Measurements from ENCODE around the gene NR1D2. TPM values are rescaled to one million over a fixed set of nuclear protein-coding genes. Genes with fewer than 3 reads are reported as not detected.

NR1D2 gene
- polyA plus RNA-seq, 3 donors, result 4.1 to 5.4 (median 5.3) TPM

DNA sequence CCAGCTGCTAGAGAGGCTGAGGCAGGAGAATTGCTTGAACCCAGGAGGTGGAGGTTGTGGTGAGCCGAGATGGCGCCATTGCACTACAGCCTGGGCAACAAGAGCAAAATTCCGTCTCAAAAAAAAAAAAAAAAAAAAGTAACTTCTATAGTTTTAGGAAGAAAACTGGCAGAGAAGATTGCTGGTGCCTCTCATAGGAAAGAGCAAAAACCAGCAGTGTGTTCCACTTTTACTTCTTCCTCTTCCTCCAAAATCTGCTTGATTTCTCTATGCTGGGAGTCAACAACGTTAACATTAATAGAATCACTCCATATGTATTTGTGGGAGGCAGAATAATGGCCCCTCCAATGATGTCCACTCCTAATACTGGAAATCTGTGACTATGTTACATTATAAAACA, 12.5 kb upstream of the NR1D2 start:
- H2AFZ ChIP-seq (ENCODE audit: insufficient read depth, low read depth, low read length, poor library complexity, severe bottlenecking), result no peak overlapping the region
- H3K27ac ChIP-seq (ENCODE audit: low read depth in 1 of 2, low read length in 2 of 2), result no peak overlapping the region
- DNase-seq, result no peak
- no peak overlapping the region for H3K4me3 ChIP-seq (replicated peaks in 1 of 3; ENCODE audit: low read depth in 2 of 3, low read length in 3 of 3)
- Mint-ChIP-seq H3K9me3 (no peaks in the 10 kb centered on the region), H3K36me3 (no peaks in the 10 kb centered on the region), H3K27me3 (ENCODE audit: low read depth in 3 of 3) (no peaks in the 10 kb centered on the region), H3K4me1 (peaks cover 31% of the 10 kb centered on the region), H3K4me3 (no peak overlapping the region), H3K27ac (peak overlapping the region in 4 of 7 donors; percentile 16 to 65 (median 33))
- H3K4me1 ChIP-seq (ENCODE audit: control insufficient read depth in 1 of 2, insufficient read depth in 2 of 2, low read length in 2 of 2), result no peaks in the 10 kb centered on the region
- H3K79me2 ChIP-seq (ENCODE audit: insufficient read depth, low read length), result no peaks in the 10 kb centered on the region
- H3K36me3 ChIP-seq (replicated peaks in 1 of 2; ENCODE audit: control insufficient read depth in 1 of 2, insufficient read depth in 2 of 2, low read length in 2 of 2), result no peaks in the 10 kb centered on the region
- intact Hi-C loops (cut with micrococcal nuclease), result no loop called here
- H3K9me3 ChIP-seq (replicated peaks in 1 of 2; ENCODE audit: control insufficient read depth in 1 of 2, insufficient read depth in 1 of 2, low read length in 2 of 2), result no peaks in the 10 kb centered on the region
- no peaks in the 10 kb centered on the region for H4K20me1 ChIP-seq (ENCODE audit: insufficient read depth, low read length)
- H3K4me2 ChIP-seq (replicated peaks; ENCODE audit: extremely low read depth, low read length, poor library complexity, severe bottlenecking), result no peak overlapping the region
- TF ChIP-seq, protein P1, sequence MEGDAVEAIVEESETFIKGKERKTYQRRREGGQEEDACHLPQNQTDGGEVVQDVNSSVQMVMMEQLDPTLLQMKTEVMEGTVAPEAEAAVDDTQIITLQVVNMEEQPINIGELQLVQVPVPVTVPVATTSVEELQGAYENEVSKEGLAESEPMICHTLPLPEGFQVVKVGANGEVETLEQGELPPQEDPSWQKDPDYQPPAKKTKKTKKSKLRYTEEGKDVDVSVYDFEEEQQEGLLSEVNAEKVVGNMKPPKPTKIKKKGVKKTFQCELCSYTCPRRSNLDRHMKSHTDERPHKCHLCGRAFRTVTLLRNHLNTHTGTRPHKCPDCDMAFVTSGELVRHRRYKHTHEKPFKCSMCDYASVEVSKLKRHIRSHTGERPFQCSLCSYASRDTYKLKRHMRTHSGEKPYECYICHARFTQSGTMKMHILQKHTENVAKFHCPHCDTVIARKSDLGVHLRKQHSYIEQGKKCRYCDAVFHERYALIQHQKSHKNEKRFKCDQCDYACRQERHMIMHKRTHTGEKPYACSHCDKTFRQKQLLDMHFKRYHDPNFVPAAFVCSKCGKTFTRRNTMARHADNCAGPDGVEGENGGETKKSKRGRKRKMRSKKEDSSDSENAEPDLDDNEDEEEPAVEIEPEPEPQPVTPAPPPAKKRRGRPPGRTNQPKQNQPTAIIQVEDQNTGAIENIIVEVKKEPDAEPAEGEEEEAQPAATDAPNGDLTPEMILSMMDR (IDR thresholded peaks at IDR 0.05), result no peak
- no CpG with 5 or more reads among the region's 4 CpGs for WGBS (ENCODE audit: insufficient coverage)
- H3K27me3 ChIP-seq (ENCODE audit: control insufficient read depth in 2 of 2, insufficient read depth in 2 of 2, low read length in 2 of 2), result no peaks in the 10 kb centered on the region
- H3K9ac ChIP-seq (ENCODE audit: insufficient read depth, low read length, poor library complexity, severe bottlenecking), result no peak overlapping the region

DNA sequence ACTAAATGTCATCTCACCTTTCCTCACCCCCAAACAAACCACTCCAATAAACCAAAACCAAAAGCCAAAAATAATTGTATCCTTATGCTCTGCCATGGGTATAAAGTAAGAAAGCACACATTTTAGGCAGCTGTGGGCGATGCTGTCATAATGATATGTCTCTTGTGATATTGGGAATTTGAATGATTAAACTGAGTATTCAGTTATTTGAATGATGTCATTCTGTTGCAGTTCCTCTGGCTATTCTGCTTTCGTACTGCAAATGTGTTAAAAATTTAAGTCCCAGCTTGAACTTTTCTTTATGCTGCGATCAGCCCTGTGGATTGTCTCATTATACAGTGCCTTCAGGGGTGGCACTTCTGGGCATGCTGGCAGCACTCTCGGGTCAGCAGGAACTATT, 10.8 kb upstream of the NR1D2 start:
- TF ChIP-seq, protein P1 (IDR thresholded peaks at IDR 0.05), result no peak
- H3K4me3 Mint-ChIP-seq, result no peak overlapping the region
- no peaks in the 10 kb centered on the region for H4K20me1 ChIP-seq (ENCODE audit: insufficient read depth, low read length)
- H3K4me3 ChIP-seq (replicated peaks in 1 of 3; ENCODE audit: low read depth in 2 of 3, low read length in 3 of 3), result no peak overlapping the region
- no peaks in the 10 kb centered on the region for H3K27me3 ChIP-seq (ENCODE audit: control insufficient read depth in 2 of 2, insufficient read depth in 2 of 2, low read length in 2 of 2)
- peaks cover 0 to 2% (median 0%) of the 10 kb centered on the region in 3 donors for H3K27me3 Mint-ChIP-seq (ENCODE audit: low read depth in 3 of 3)
- H3K79me2 ChIP-seq (ENCODE audit: insufficient read depth, low read length), result no peaks in the 10 kb centered on the region
- H3K4me1 ChIP-seq (ENCODE audit: control insufficient read depth in 1 of 2, insufficient read depth in 2 of 2, low read length in 2 of 2), result no peaks in the 10 kb centered on the region
- peaks cover 0 to 4% of the 10 kb centered on the region in 2 donors for H3K36me3 Mint-ChIP-seq
- DNase-seq, result no peak
- H3K4me2 ChIP-seq (replicated peaks; ENCODE audit: extremely low read depth, low read length, poor library complexity, severe bottlenecking), result no peak overlapping the region
- no peak overlapping the region for H3K27ac Mint-ChIP-seq
- H2AFZ ChIP-seq (ENCODE audit: insufficient read depth, low read depth, low read length, poor library complexity, severe bottlenecking), result no peak overlapping the region
- peaks cover 5 to 6% of the 10 kb centered on the region in 2 donors for H3K9me3 ChIP-seq (replicated peaks in 1 of 2; ENCODE audit: control insufficient read depth in 1 of 2, insufficient read depth in 1 of 2, low read length in 2 of 2)
- H3K9me3 Mint-ChIP-seq, result peaks cover 4 to 8% (median 6%) of the 10 kb centered on the region in 7 donors
- no peaks in the 10 kb centered on the region for H3K36me3 ChIP-seq (replicated peaks in 1 of 2; ENCODE audit: control insufficient read depth in 1 of 2, insufficient read depth in 2 of 2, low read length in 2 of 2)
- H3K27ac ChIP-seq (ENCODE audit: low read depth in 1 of 2, low read length in 2 of 2), result no peak overlapping the region
- 57% methylated on average over 3 of the region's 4 CpGs for WGBS (ENCODE audit: insufficient coverage)
- intact Hi-C loops (cut with micrococcal nuclease), result no loop called here
- peaks cover 23% of the 10 kb centered on the region for H3K4me1 Mint-ChIP-seq
- no peak overlapping the region for H3K9ac ChIP-seq (ENCODE audit: insufficient read depth, low read length, poor library complexity, severe bottlenecking)
